Stimulated activated memory B cell treated with anti-CD40 and anti-IgM and Interleukin-4, amounts not matched to agents 10 μg/mL and 1 μg/mL and 100 μg/mL, for 72 hours (primary cell): ENCODE results near the gene NPAS3.

ENCODE experiments used
- ATAC-seq: fragments of 150-1000 bp; cut with Tn5 transposase; 2 replicates; pipeline ENCODE4 v1.10.0; 2021
- H3K27ac Mint-ChIP-seq: one replicate; pipeline ENCODE4 v1.8.0; 2022; ENCODE audit warnings: mild to moderate bottlenecking, mixed read lengths
- H3K27me3 Mint-ChIP-seq: one replicate; pipeline ENCODE4 v1.8.0; 2022; ENCODE audit warnings: mixed read lengths
- H3K36me3 Mint-ChIP-seq: one replicate; pipeline ENCODE4 v1.8.0; 2022; ENCODE audit warnings: mixed read lengths
- H3K4me1 Mint-ChIP-seq: one replicate; pipeline ENCODE4 v1.8.0; 2022; ENCODE audit warnings: mixed read lengths
- H3K4me3 Mint-ChIP-seq: one replicate; pipeline ENCODE4 v1.8.0; 2022; ENCODE audit warnings: mild to moderate bottlenecking, moderate library complexity, mixed read lengths
- H3K9me3 Mint-ChIP-seq: one replicate; pipeline ENCODE4 v1.8.0; 2022; ENCODE audit warnings: mixed read lengths

NPAS3 gene

DNA sequence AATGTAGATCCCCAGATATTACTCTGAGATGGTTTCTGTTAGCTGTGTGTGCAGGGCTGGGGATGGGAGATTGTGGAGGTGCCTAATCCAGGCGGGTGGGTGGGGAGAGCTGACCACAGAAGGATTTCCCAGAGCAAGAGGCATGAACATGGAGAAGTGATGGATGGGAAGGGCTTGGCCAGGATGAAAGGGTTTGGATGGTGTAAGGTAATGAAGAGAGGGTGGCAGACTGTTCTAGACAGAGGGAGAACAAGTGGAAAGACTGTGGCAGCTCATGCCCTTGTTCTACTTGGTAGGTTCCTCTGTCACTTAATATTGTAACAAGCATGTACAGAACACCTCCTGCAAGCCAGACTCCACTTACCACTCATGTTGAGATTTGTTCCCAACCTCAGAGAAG, 187.8 kb downstream of the NPAS3 start:
- H3K4me3 Mint-ChIP-seq, result no peak overlapping the region
- H3K27me3 Mint-ChIP-seq, result no peaks in the 10 kb centered on the region
- H3K36me3 Mint-ChIP-seq, result no peaks in the 10 kb centered on the region
- ATAC-seq, result no peak
- H3K27ac Mint-ChIP-seq, result no peak overlapping the region
- no peaks in the 10 kb centered on the region for H3K9me3 Mint-ChIP-seq
- no peaks in the 10 kb centered on the region for H3K4me1 Mint-ChIP-seq

DNA sequence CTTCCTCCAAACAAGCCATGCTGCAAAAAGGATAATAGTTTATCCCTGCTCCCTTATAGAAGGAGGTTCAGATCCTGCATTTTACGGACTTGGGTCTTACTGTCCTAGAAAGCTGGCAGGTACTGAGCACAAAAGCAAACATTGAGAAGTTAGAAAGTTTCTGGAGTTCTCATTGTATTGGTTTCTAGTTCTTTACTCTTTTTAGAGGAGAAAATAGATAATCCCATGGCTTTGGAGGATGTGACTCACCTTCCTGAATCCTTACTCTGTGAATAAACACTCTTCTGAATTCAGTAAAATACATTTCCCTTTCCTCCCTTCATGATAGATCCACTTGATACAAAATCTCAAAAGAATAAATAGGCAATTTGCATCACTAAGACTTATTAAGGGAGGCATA, 188.9 kb downstream of the NPAS3 start:
- Mint-ChIP-seq H3K4me3 (no peak overlapping the region), H3K27ac (no peak overlapping the region), H3K36me3 (no peaks in the 10 kb centered on the region), H3K9me3 (no peaks in the 10 kb centered on the region), H3K4me1 (no peaks in the 10 kb centered on the region), H3K27me3 (no peaks in the 10 kb centered on the region)
- no peak for ATAC-seq

DNA sequence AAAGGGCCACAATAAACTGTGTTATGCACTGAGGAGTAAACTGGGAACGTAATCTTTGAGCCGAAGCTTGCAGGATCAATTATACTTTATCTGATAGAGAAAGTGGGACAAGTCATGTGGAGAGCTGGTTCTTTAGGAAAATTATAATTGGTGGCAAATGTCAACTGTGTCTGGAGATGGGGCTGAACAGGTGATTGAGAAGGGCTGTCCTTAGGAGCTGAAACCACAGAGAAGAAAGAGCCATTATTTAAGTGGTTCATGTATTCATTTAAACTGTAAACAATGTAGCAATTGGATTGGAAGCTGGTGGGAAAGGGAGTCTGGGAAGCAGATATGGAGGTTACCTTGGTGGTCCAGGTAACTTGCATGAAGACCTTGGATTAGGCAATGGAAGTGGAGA, 193.1 kb downstream of the NPAS3 start:
- Mint-ChIP-seq H3K36me3 (no peaks in the 10 kb centered on the region), H3K27ac (no peak overlapping the region), H3K9me3 (no peaks in the 10 kb centered on the region), H3K4me3 (no peak overlapping the region), H3K27me3 (no peaks in the 10 kb centered on the region), H3K4me1 (no peaks in the 10 kb centered on the region)
- ATAC-seq, result no peak

DNA sequence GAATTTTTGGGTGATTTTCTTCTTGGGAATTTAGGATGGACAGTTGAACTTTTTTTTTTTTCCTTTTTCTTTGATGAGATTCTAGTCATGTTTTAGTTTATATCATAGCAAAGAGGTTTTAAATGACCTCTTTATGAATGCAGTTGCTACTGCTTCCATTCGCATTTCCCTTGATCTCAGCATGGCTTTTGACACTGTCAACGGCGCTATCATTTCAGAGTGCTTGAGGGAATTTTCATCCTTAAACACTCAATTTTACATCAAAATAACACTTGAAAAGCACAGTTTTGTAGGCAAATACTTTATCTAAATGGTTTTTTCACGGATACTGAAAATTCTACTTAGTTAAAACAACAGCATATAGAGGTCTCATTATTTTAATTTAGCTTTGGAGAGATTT, 195.5 kb downstream of the NPAS3 start:
- no peaks in the 10 kb centered on the region for H3K36me3 Mint-ChIP-seq
- H3K4me3 Mint-ChIP-seq, result no peak overlapping the region
- no peak overlapping the region for H3K27ac Mint-ChIP-seq
- H3K27me3 Mint-ChIP-seq, result no peaks in the 10 kb centered on the region
- no peak for ATAC-seq
- no peaks in the 10 kb centered on the region for H3K9me3 Mint-ChIP-seq
- H3K4me1 Mint-ChIP-seq, result no peaks in the 10 kb centered on the region

DNA sequence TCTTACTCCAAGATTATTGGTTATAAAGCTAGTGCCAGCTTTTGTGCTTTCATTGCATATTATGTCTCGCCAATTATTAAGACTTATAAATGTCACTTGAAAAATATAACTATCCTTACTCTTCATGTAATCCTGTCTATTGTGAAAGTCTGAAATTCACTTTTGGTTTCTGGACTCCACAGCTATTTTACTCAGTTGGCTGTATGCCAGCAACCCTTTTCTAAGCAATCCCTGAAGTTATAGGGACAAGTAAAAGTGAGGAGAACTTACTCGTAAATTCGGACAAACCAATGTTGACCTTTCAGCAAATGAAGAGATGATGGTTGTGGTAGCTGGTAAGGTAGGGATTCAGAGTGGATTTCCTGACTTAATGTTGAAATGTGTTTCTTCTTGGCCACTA, 196.3 kb downstream of the NPAS3 start:
- no peaks in the 10 kb centered on the region for H3K9me3 Mint-ChIP-seq
- H3K4me3 Mint-ChIP-seq, result no peak overlapping the region

DNA sequence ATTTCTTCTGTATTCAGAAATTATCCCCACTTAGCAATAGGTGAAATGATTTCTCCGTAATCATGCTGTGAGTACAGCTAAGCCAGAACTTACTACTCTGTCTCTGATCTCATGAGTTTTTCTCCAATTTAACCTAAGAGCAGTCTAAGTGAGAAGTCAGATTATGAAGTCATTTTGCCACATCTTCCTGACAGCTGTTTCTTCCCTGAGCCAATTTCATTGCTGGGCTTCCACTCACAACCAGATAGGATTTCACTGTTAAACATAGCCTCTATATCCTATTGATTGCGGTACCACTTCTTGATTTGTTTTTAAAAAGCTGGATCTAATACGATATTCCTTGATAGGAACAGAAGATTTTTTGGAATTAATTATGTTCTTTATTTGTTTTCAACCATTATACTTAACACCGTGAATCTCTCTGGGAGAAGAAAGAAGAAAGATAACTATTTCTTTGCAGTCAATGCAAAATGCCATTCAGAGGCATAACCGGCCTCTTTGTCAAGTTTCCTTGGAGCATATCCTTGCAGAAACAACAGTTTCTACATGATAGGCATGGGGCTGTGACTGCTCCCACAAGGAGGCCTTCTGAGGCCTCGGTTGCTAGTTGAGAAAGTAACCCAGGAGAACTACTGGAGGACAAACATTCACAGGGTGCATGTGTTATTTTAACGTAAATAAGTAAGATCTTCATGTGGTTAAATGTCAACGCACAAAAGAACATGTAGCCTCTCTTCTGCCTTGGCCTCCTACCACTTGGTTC, 212.2 kb downstream of the NPAS3 start:
- ATAC-seq, result no peak
- Mint-ChIP-seq H3K9me3 (peaks cover 3% of the 10 kb centered on the region), H3K4me3 (no peak overlapping the region)

More for the DNA sequence above, 196.3 kb downstream of the NPAS3 start:
- no peaks in the 10 kb centered on the region for H3K4me1 Mint-ChIP-seq
- no peaks in the 10 kb centered on the region for H3K36me3 Mint-ChIP-seq
- no peak overlapping the region for H3K27ac Mint-ChIP-seq
- H3K27me3 Mint-ChIP-seq, result no peaks in the 10 kb centered on the region
- ATAC-seq, result no peak

DNA sequence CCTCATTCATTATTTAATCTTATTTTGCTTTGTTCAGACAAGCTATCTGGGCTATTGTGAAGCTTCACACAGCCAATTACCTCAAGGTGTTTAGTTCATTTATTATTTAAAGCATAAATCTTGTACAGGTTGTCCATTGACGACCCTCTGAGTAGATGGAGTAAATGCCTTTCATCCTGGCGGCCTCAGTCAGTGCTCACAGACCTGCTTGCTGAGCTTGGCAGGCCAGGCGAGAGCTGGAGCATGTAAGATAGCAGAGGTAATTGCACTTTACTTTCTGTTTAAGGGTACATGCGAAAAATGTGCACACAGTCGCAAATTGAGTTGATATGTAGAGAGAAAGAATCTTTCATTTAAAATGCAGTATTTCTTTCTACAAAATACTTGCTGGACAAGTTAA, 224.4 kb downstream of the NPAS3 start:
- Mint-ChIP-seq H3K4me3 (no peak overlapping the region), H3K27ac (no peak overlapping the region), H3K27me3 (no peaks in the 10 kb centered on the region), H3K9me3 (no peaks in the 10 kb centered on the region), H3K36me3 (no peaks in the 10 kb centered on the region), H3K4me1 (no peaks in the 10 kb centered on the region)
- ATAC-seq, result no peak

More for the DNA sequence above, 212.2 kb downstream of the NPAS3 start:
- no peaks in the 10 kb centered on the region for H3K36me3 Mint-ChIP-seq
- H3K4me1 Mint-ChIP-seq, result no peaks in the 10 kb centered on the region
- H3K27ac Mint-ChIP-seq, result no peak overlapping the region
- no peaks in the 10 kb centered on the region for H3K27me3 Mint-ChIP-seq

DNA sequence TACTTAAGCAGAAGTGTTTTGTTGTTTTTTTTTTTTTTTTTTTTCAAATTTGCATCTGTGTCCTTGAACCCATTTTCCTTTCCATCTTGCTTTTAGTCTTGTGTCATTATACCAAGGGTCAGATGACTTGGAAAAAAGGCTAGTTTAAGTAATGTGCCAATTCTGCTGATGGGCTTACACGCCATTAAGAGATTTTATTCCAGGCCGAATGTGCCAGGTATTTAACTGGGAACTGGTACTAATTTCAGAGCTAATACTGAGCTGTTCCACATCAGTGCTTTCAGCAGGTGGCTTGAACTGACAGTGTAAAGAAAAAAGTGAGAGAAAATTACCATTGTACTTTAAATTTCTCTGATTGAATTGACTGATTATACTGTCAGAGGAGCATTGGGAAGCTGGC, 224.9 kb downstream of the NPAS3 start:
- Mint-ChIP-seq H3K27me3 (no peaks in the 10 kb centered on the region), H3K9me3 (peaks cover 2% of the 10 kb centered on the region), H3K27ac (no peak overlapping the region), H3K4me3 (no peak overlapping the region), H3K36me3 (no peaks in the 10 kb centered on the region), H3K4me1 (no peaks in the 10 kb centered on the region)
- ATAC-seq, result no peak

DNA sequence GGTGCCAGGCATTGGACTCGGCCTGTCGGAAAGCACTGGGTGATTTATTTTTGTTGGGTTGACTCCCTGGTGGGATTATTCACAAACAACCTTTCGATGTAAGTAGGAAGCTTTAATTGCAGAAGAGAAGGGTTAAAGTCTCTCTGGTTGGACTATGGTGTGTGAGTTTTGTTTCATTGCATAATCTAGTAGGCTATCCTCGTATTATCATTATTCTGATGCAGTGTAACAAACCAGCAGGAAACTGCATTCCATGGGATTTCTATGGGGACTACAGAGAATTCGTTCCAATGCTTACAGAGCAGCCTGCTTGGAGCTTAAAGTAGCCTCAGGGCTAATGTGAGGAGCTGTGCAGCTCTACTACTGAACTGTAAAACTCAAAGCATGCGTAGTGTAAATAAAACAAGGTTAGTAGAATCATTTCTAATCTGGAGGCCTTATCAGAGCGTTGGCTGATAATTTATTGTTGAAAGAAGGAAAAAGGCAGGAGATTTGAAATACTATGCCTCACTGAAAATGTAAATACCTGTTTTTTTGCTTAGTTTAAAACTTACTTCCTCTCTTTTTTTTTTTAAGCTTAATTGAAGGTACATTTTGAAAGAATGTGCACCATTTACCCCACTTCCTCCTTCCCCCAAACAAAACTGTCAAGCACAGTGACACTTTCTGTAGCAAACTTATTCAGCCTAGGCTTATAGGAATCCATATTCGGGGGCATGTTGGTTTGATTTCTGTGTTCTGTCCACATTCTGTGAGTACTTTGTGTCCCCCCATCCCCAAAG, 226.7 kb downstream of the NPAS3 start:
- Mint-ChIP-seq H3K27ac (no peak overlapping the region), H3K36me3 (no peaks in the 10 kb centered on the region), H3K4me3 (no peak overlapping the region), H3K9me3 (peaks cover 3% of the 10 kb centered on the region), H3K27me3 (no peaks in the 10 kb centered on the region), H3K4me1 (no peaks in the 10 kb centered on the region)
- peak; percentile 12 for ATAC-seq

DNA sequence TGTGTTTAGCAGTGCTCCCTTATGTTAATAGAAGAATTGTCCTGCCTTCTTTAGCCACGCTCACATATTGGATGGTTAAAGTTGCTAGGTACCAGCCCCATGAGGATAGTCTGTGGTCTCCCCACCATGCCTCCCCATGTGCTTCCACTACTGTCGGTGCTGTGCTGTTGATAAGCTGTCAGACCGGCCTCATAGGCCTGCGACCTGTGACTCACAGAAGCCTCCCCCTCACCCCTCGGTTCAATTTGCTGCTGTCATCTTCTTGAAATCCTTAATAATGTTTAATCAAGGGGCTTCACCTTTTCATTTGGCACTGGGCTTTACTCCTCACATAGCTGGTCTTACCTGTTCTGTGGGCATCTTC, 227.2 kb downstream of the NPAS3 start:
- ATAC-seq, result no peak
- H3K4me3 Mint-ChIP-seq, result no peak overlapping the region
- no peaks in the 10 kb centered on the region for H3K27me3 Mint-ChIP-seq
- H3K9me3 Mint-ChIP-seq, result peaks cover 3% of the 10 kb centered on the region
- H3K36me3 Mint-ChIP-seq, result no peaks in the 10 kb centered on the region
- no peak overlapping the region for H3K27ac Mint-ChIP-seq
- no peaks in the 10 kb centered on the region for H3K4me1 Mint-ChIP-seq

DNA sequence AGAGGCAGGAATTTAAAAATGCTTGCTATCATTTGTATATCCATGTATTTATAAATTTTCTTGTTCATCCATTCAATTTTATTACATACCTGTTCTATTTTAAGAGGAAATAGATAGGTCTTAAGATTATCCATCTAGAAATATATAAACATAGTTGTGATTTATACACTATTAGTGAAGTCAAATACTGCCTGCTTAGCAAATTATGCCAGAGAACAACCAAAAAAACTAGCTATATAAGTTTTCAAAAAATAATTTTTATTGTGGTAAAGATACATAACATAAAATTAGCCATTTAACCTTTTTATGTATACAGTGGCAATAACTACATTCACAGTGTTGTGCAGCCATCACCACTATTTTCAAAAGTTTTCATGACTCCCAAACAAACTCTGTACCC, 237.3 kb downstream of the NPAS3 start:
- H3K9me3 Mint-ChIP-seq, result peaks cover 2% of the 10 kb centered on the region
- no peak overlapping the region for H3K4me3 Mint-ChIP-seq
- H3K4me1 Mint-ChIP-seq, result no peaks in the 10 kb centered on the region
- no peak overlapping the region for H3K27ac Mint-ChIP-seq
- no peaks in the 10 kb centered on the region for H3K27me3 Mint-ChIP-seq
- no peak for ATAC-seq
- no peaks in the 10 kb centered on the region for H3K36me3 Mint-ChIP-seq

DNA sequence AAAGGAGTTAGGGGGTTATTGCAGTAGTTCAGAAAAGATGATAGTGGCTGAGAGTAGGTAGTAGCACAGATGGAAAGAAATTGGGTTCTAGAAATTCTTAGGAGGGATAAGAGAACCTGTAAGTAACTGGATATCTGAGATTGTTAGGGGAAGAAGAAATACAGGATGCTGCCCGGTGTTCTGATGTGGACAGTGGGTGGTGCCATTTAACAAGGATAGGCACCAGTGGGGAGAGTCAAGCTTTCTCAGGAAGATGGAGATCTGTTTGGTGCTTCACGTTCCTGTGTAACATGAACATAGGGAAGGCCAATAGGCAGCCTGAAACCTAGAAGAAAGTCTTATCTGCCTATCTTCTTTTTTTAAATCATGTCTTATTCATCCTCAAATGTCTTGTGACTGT, 245.9 kb downstream of the NPAS3 start:
- H3K36me3 Mint-ChIP-seq, result no peaks in the 10 kb centered on the region

DNA sequence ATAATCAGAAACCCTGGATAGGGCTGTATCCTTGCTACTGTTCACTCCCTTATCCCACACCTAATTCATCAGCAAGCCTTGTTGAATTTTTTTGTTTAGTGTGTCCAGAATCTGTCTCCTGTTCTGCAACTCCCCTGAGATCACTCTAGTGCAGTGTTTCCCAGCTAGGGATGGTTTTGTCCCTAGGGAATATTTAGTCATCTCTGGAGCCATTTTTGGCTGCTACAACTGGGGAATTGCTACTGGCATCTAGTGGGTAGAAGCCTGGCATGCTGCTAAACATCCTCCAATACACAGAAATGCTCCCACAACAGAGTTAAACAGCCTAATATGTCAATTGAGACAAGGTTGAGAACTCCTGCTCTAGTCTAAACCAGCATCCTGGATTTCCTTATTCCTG, 248.0 kb downstream of the NPAS3 start:
- Mint-ChIP-seq H3K4me1 (no peaks in the 10 kb centered on the region), H3K4me3 (no peak overlapping the region), H3K27ac (no peak overlapping the region), H3K27me3 (no peaks in the 10 kb centered on the region), H3K36me3 (no peaks in the 10 kb centered on the region), H3K9me3 (no peaks in the 10 kb centered on the region)
- no peak for ATAC-seq

More for the DNA sequence above, 245.9 kb downstream of the NPAS3 start:
- no peaks in the 10 kb centered on the region for H3K27me3 Mint-ChIP-seq
- H3K9me3 Mint-ChIP-seq, result no peaks in the 10 kb centered on the region
- ATAC-seq, result no peak
- no peak overlapping the region for H3K27ac Mint-ChIP-seq
- no peak overlapping the region for H3K4me3 Mint-ChIP-seq
- no peaks in the 10 kb centered on the region for H3K4me1 Mint-ChIP-seq

DNA sequence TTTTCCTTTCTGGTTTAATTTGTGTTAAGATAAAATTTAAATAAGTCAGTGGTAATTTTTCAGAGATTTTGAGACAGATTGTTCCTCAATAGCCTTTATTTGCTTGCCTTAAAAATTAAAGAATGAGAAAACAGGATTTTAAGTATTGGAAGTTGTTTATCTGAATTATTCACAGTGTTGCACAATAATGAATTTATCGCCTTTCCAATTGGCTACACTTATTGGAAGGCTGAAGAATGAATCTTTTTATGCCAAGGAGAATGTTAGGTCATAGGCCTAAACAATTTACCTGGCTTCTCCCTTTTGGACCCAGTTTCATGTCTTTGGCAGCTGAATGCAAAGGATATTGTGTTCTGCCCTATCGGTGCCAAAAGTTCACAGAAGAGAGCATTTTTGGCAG, 250.2 kb downstream of the NPAS3 start:
- Mint-ChIP-seq H3K27ac (no peak overlapping the region), H3K4me3 (no peak overlapping the region), H3K36me3 (no peaks in the 10 kb centered on the region), H3K4me1 (no peaks in the 10 kb centered on the region), H3K27me3 (no peaks in the 10 kb centered on the region), H3K9me3 (no peaks in the 10 kb centered on the region)
- no peak for ATAC-seq

DNA sequence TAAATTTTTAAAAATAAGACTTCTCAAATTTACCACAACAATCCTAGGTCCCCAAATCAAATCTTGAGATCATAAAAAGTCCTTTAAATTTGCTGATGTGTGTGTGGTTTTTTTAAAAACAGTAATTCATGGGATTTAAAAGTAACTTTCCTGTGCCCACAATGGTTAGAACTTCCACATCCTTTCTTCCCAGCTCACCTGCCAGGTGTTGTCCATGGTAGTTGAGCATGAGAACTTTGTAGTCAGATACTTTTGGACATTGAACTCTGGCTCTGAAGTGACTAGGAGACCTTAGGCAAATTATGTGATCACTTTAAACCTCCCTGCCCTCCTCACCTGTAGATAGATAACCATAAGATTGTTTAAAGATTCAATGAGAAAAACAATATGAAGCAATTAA, 253.2 kb downstream of the NPAS3 start:
- no peak for ATAC-seq
- H3K36me3 Mint-ChIP-seq, result no peaks in the 10 kb centered on the region
- H3K9me3 Mint-ChIP-seq, result no peaks in the 10 kb centered on the region
- no peaks in the 10 kb centered on the region for H3K4me1 Mint-ChIP-seq
- no peak overlapping the region for H3K4me3 Mint-ChIP-seq
- no peak overlapping the region for H3K27ac Mint-ChIP-seq
- no peaks in the 10 kb centered on the region for H3K27me3 Mint-ChIP-seq

DNA sequence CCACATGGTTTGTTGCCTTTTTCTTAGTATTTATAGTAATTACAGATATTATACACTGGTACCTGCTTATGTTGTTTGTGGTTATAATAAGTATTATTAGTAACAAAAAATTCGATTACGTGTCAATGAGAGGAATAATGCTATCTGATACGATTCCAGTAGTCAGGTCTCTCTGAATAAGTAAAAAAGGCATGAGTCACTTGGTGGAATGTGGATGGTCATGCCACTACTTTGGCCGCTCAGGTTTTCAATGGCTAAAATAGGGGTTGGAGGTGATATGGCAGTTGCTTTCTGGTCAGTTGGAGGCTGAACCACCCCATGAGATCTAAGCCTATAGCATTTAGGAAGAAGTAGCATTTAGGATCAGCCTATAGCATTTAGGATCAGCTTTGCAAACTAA, 255.9 kb downstream of the NPAS3 start:
- Mint-ChIP-seq H3K27ac (no peak overlapping the region), H3K4me1 (no peaks in the 10 kb centered on the region), H3K27me3 (no peaks in the 10 kb centered on the region), H3K4me3 (no peak overlapping the region), H3K36me3 (no peaks in the 10 kb centered on the region), H3K9me3 (no peaks in the 10 kb centered on the region)
- ATAC-seq, result no peak
